Upper lobe of left lung (tissue), 4 donors: ENCODE measurements around the gene TTLL4.

Experiments used
- CTCF ChIP-seq, 6 experiments: fragments of 450-650 bp in 4 of 6; fragments of 200-600 bp in 2 of 6; sonication (generic) in 2 of 6; IDR thresholded peaks; one replicate each; pipeline ENCODE4 v1.5.1; 2016 to 2019; ENCODE audit warnings: antibody characterized with exemption in 6 of 6
- EP300 ChIP-seq, 4 donors: sonication (generic); formaldehyde crosslinking; IDR thresholded peaks; one replicate each; pipeline ENCODE4 v1.5.1; 2017; ENCODE audit warnings: antibody characterized with exemption in 4 of 4, control low read depth in 2 of 4
- POLR2A ChIP-seq, 4 donors: fragments of 450-650 bp; IDR thresholded peaks; one replicate each; pipeline ENCODE4 v1.5.1; 2016 to 2017; ENCODE audit warnings: antibody characterized with exemption in 4 of 4, mild to moderate bottlenecking in 2 of 4
- POLR2AphosphoS5 ChIP-seq, 2 donors: sonication (generic); formaldehyde crosslinking; IDR thresholded peaks; one replicate each; pipeline ENCODE4 v1.5.1; 2017; ENCODE audit warnings: antibody characterized with exemption in 2 of 2

DNA sequence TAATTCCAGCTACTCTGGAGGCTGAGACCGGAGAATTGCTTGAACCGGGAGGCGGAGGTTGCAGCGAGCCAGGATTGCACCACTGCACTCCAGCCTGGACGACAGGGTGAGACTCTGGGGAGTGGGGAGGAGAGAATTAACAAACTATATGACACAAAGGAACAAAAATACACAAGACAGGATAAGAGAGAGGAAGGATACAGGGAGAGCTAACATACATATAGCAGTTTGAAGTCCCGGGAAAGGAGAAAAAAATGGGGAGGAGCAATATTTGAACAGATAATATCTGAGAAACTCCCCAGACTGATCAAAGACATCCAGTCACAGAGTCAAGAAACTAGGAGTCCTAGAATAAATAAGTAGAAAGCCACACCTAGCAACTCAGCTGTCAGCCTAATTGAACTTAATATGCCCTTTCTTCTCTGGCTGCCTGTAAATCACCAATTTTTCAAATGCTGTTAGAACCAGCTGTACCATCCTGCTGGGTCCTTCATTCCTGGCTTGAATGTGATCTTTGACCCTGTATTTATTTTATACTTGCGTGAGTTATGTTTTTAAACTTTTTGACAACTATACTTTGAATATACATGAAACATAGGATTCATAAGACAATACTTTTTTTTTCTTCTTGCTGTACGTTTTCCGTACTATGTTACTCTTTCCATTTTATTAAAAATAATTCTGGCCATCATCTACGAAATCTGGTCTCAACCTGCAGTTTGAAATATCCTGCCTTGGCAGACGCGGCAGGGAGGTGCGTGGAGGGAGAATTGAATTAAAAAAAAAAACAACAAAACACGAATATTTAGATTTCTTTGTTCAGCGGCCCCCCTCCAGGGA is 70.4 kb downstream of the TTLL4 start:
- TF ChIP-seq CTCF (IDR thresholded peaks at IDR 0.05), result no peak
- TF ChIP-seq POLR2A (IDR thresholded peaks at IDR 0.05), result peak in 1 of 4 donors; percentile 32
- TF ChIP-seq POLR2AphosphoS5 (IDR thresholded peaks at IDR 0.05), result no peak
- TF ChIP-seq EP300 (IDR thresholded peaks at IDR 0.05), result no peak
